ENCODE data around the gene LRP1. TPM values are rescaled to one million over a fixed set of nuclear protein-coding genes. Genes with fewer than 3 reads are reported as not detected.

Gene LRP1
- total RNA-seq, 1 experiment from 2014 or later: 12.4 TPM

DNA sequence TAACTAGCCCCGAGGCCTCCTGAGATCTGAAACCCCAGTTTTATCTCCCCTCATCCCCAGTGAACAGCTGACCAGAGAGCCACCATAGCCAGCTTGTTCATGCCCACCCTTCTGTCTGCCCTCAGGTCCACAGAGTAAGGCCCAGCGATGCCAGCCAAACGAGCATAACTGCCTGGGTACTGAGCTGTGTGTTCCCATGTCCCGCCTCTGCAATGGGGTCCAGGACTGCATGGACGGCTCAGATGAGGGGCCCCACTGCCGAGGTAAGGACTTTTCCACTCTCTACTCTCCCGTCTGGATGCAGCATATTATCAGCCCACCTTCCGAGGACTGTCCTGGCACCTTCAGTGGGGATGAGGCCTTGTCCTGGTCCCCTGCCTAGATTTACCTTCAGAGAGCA is 13.0 kb downstream of the LRP1 start:
- Mint-ChIP-seq H3K27me3 (ENCODE audit: unreplicated experiment) (peaks cover 16% of the 10 kb centered on the region), H3K9me3 (ENCODE audit: low read depth, unreplicated experiment) (no peaks in the 10 kb centered on the region), H3K4me3 (ENCODE audit: low read depth, unreplicated experiment) (no peak overlapping the region), H3K36me3 (ENCODE audit: insufficient read depth, unreplicated experiment) (no peaks in the 10 kb centered on the region), H3K4me1 (ENCODE audit: low read depth, unreplicated experiment) (no peaks in the 10 kb centered on the region), H3K27ac (ENCODE audit: unreplicated experiment) (no peak overlapping the region)
- intact Hi-C loops (cut with micrococcal nuclease; ENCODE audit: unreplicated experiment): no loop called here
- CTCF ChIA-PET: interaction anchor here (0.9 kb wide), 1 partner anchor 17 kb away, joined by 3 read pairs; no protein-coding TSS in a partner anchor
- BruUV-seq (replicated peaks): no TSS peak
- DNase-seq: no peak
- TF ChIP-seq, protein P1, sequence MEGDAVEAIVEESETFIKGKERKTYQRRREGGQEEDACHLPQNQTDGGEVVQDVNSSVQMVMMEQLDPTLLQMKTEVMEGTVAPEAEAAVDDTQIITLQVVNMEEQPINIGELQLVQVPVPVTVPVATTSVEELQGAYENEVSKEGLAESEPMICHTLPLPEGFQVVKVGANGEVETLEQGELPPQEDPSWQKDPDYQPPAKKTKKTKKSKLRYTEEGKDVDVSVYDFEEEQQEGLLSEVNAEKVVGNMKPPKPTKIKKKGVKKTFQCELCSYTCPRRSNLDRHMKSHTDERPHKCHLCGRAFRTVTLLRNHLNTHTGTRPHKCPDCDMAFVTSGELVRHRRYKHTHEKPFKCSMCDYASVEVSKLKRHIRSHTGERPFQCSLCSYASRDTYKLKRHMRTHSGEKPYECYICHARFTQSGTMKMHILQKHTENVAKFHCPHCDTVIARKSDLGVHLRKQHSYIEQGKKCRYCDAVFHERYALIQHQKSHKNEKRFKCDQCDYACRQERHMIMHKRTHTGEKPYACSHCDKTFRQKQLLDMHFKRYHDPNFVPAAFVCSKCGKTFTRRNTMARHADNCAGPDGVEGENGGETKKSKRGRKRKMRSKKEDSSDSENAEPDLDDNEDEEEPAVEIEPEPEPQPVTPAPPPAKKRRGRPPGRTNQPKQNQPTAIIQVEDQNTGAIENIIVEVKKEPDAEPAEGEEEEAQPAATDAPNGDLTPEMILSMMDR (IDR thresholded peaks at IDR 0.05; ENCODE audit: unreplicated experiment): no peak

DNA sequence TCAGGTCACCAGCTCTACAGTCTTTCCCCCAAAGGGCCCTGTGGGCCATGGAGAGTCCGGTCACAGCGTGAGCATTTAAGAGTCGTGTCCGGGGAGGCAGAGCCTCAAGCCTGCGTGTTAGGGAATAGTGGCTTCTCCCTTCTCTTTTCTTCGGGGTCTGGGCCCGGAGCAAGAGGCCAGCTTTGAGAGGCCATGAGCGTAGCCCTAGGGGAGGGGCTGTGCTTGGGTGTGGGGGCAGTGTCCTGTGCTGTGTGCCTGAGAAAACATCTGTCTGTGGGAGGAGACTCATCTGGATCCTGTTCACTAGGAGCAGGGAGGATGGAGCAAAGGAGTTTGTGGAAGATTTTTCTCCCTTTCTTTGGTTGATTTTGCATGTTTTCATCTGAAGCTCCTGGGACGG is 13.8 kb downstream of the LRP1 start:
- no TSS peak for BruUV-seq (replicated peaks)
- H3K9me3 Mint-ChIP-seq (ENCODE audit: low read depth, unreplicated experiment): no peaks in the 10 kb centered on the region
- CTCF ChIA-PET: interaction anchor here (0.9 kb wide), 1 partner anchor 18 kb away, joined by 3 read pairs; no protein-coding TSS in a partner anchor
- TF ChIP-seq, protein P1 (IDR thresholded peaks at IDR 0.05; ENCODE audit: unreplicated experiment): no peak
- no peak overlapping the region for H3K4me3 Mint-ChIP-seq (ENCODE audit: low read depth, unreplicated experiment)
- no peaks in the 10 kb centered on the region for H3K36me3 Mint-ChIP-seq (ENCODE audit: insufficient read depth, unreplicated experiment)
- intact Hi-C loops (cut with micrococcal nuclease; ENCODE audit: unreplicated experiment): no loop called here
- H3K4me1 Mint-ChIP-seq (ENCODE audit: low read depth, unreplicated experiment): peaks cover 2% of the 10 kb centered on the region
- peaks cover 16% of the 10 kb centered on the region for H3K27me3 Mint-ChIP-seq (ENCODE audit: unreplicated experiment)
- H3K27ac Mint-ChIP-seq (ENCODE audit: unreplicated experiment): no peak overlapping the region
- DNase-seq: no peak

DNA sequence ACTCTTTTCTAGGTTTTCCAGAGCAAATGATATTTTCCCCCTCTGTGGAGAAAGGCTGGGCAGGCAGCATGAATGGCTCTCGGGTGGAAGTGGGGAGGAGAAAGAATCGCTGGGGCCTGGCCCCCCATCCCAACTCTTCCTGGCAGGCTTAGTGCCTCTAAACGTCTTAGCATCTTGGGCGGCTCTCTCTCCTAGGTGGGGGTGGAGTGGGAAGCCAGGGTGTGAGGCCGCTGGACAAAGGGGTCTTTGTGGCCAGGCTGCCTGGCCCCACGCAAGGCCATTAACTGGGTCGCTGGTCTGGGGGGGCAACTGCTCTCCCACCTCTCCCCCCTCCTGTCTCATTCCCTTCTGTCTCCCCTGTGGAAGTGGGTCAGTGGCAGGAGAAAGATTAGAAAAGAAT is 14.4 kb downstream of the LRP1 start:
- Mint-ChIP-seq H3K27ac (ENCODE audit: unreplicated experiment) (no peak overlapping the region), H3K9me3 (ENCODE audit: low read depth, unreplicated experiment) (no peaks in the 10 kb centered on the region), H3K27me3 (ENCODE audit: unreplicated experiment) (peaks cover 16% of the 10 kb centered on the region), H3K36me3 (ENCODE audit: insufficient read depth, unreplicated experiment) (peaks cover 5% of the 10 kb centered on the region), H3K4me1 (ENCODE audit: low read depth, unreplicated experiment) (peaks cover 8% of the 10 kb centered on the region), H3K4me3 (ENCODE audit: low read depth, unreplicated experiment) (no peak overlapping the region)
- CTCF ChIA-PET: interaction anchor here (0.5 kb wide), 1 partner anchor 486 kb away, joined by 3 read pairs; no protein-coding TSS in a partner anchor
- no peak for DNase-seq
- TF ChIP-seq, protein P1 (IDR thresholded peaks at IDR 0.05; ENCODE audit: unreplicated experiment): no peak
- BruUV-seq (replicated peaks): no TSS peak
- intact Hi-C loops (cut with micrococcal nuclease; ENCODE audit: unreplicated experiment): no loop called here

DNA sequence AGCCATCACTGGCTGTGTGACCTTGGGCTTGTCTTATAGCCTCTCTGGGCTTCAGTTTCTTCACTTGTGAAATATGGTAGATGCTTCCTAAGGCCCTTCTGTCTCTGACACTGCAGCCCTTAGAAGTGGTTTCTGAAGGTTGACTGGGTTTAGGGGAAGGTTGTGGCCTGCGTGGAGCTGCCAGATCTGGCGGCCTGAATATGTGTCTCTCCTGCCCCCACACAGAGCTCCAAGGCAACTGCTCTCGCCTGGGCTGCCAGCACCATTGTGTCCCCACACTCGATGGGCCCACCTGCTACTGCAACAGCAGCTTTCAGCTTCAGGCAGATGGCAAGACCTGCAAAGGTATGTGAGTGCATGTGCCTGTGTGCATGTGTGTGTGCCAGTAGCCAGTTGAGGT is 15.2 kb downstream of the LRP1 start:
- Mint-ChIP-seq H3K9me3 (ENCODE audit: low read depth, unreplicated experiment) (no peaks in the 10 kb centered on the region), H3K27ac (ENCODE audit: unreplicated experiment) (no peak overlapping the region), H3K27me3 (ENCODE audit: unreplicated experiment) (peaks cover 16% of the 10 kb centered on the region), H3K4me1 (ENCODE audit: low read depth, unreplicated experiment) (peaks cover 10% of the 10 kb centered on the region), H3K4me3 (ENCODE audit: low read depth, unreplicated experiment) (no peak overlapping the region), H3K36me3 (ENCODE audit: insufficient read depth, unreplicated experiment) (peaks cover 5% of the 10 kb centered on the region)
- no TSS peak for BruUV-seq (replicated peaks)
- TF ChIP-seq, protein P1 (IDR thresholded peaks at IDR 0.05; ENCODE audit: unreplicated experiment): no peak
- intact Hi-C loops (cut with micrococcal nuclease; ENCODE audit: unreplicated experiment): no loop called here
- no peak for DNase-seq
- CTCF ChIA-PET: no interaction called here

Data from Calu3 (cell line).